ENCODE results near the gene TGFB2.

Gene TGFB2

DNA sequence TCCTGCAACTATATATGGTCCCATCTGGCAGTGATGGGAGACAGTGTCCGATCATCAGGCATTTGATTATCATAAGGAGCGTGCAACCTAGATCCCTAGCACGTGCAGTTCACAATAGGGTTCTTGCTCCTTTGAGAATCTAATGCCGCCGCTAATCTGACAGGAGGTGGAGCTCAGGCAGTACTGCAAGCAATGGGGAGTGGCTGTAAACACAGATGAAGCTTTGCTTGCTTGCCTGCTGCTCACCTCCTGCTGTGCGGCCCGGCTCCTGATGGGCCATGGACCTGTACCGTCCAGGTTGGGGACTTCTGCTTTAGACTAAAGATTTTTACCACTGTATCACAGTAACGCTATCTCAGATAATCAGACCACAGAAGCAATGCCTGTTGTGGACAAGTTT lies 63.8 kb downstream of the TGFB2 start:
- no peaks in the 10 kb centered on the region for H3K27me3 ChIP-seq (ENCODE audit: insufficient read depth, poor library complexity, severe bottlenecking)
- H3K27ac ChIP-seq (replicated peaks) = no peak overlapping the region
- no peak overlapping the region for H3K4me3 ChIP-seq (replicated peaks; ENCODE audit: insufficient read depth, low read length)
- TF ChIP-seq, protein P1, sequence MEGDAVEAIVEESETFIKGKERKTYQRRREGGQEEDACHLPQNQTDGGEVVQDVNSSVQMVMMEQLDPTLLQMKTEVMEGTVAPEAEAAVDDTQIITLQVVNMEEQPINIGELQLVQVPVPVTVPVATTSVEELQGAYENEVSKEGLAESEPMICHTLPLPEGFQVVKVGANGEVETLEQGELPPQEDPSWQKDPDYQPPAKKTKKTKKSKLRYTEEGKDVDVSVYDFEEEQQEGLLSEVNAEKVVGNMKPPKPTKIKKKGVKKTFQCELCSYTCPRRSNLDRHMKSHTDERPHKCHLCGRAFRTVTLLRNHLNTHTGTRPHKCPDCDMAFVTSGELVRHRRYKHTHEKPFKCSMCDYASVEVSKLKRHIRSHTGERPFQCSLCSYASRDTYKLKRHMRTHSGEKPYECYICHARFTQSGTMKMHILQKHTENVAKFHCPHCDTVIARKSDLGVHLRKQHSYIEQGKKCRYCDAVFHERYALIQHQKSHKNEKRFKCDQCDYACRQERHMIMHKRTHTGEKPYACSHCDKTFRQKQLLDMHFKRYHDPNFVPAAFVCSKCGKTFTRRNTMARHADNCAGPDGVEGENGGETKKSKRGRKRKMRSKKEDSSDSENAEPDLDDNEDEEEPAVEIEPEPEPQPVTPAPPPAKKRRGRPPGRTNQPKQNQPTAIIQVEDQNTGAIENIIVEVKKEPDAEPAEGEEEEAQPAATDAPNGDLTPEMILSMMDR (IDR thresholded peaks at IDR 0.05; ENCODE audit: insufficient read depth, low read length) = no peak
- TF ChIP-seq GABPA (IDR thresholded peaks at IDR 0.05; ENCODE audit: low read depth) = no peak
- no peak for TF ChIP-seq SPI1 (IDR thresholded peaks at IDR 0.05; ENCODE audit: borderline replicate concordance, low read depth)
- no peak for TF ChIP-seq POLR2AphosphoS5 (IDR thresholded peaks at IDR 0.05; ENCODE audit: low read depth)
- no peak for TF ChIP-seq REST (IDR thresholded peaks at IDR 0.05; ENCODE audit: insufficient replicate concordance, low read depth)
- no peak for DNase-seq (ENCODE audit: low read depth in 1 of 2, low spot score in 1 of 2)

DNA sequence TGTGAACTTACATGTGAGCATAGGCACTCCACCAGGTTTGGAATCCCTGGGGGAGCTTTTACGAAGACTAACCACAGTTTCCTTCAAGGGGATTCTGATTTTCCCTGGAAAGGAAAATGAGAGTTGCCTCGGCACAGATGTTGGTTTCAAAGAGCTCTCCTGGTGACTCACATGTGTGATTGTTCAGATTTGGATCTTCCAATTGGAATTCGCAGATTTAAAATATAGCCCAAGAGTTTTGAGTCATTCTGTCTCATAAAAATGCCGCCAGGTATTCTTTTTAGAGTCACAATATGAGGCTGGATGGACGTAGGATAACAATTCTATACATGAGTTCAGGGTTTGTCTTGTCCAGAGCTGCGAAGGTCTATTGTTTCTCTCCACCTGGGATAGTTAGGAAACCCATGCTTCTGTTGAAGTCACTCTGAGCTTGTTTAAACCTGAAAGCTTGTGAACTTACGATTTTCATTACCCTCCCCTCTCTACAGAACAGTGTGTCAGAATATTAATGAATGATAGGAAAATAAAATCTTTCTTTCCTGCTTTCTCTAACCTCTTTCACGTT lies 64.9 kb downstream of the TGFB2 start:
- no peak for DNase-seq (ENCODE audit: low read depth in 1 of 2, low spot score in 1 of 2)
- H3K4me3 ChIP-seq (replicated peaks; ENCODE audit: insufficient read depth, low read length) = no peak overlapping the region
- TF ChIP-seq, protein P1 (IDR thresholded peaks at IDR 0.05; ENCODE audit: insufficient read depth, low read length) = no peak
- no peak for TF ChIP-seq SPI1 (IDR thresholded peaks at IDR 0.05; ENCODE audit: borderline replicate concordance, low read depth)
- TF ChIP-seq REST (IDR thresholded peaks at IDR 0.05; ENCODE audit: insufficient replicate concordance, low read depth) = no peak
- no peak for TF ChIP-seq GABPA (IDR thresholded peaks at IDR 0.05; ENCODE audit: low read depth)
- TF ChIP-seq POLR2AphosphoS5 (IDR thresholded peaks at IDR 0.05; ENCODE audit: low read depth) = no peak
- H3K27ac ChIP-seq (replicated peaks) = no peak overlapping the region
- no peaks in the 10 kb centered on the region for H3K27me3 ChIP-seq (ENCODE audit: insufficient read depth, poor library complexity, severe bottlenecking)

DNA sequence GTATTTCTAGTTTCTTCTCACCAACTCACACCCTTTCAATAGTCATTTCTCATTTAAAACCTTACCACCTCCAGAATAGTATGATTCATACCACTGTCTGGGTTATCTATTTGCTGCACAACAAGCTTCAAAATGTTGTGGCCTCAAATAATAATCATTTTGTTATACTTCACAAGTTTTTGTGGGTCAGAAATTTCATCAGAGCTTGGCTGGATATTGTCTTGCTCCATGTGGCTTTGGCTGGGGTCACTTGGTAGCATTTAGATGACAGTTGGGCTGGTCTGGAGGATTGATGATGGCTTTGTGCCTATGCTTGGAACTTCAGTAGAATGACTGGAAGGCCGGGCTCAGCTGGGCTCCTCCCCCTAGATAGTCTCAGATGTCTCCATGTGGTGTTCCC lies 66.0 kb downstream of the TGFB2 start:
- Histone ChIP-seq H3K27ac (replicated peaks) (no peak overlapping the region), H3K4me3 (replicated peaks; ENCODE audit: insufficient read depth, low read length) (no peak overlapping the region), H3K27me3 (ENCODE audit: insufficient read depth, poor library complexity, severe bottlenecking) (no peaks in the 10 kb centered on the region)
- no peak for DNase-seq (ENCODE audit: low read depth in 1 of 2, low spot score in 1 of 2)
- TF ChIP-seq GABPA (IDR thresholded peaks at IDR 0.05; ENCODE audit: low read depth) = no peak
- TF ChIP-seq REST (IDR thresholded peaks at IDR 0.05; ENCODE audit: insufficient replicate concordance, low read depth) = no peak
- TF ChIP-seq POLR2AphosphoS5 (IDR thresholded peaks at IDR 0.05; ENCODE audit: low read depth) = no peak
- TF ChIP-seq, protein P1 (IDR thresholded peaks at IDR 0.05; ENCODE audit: insufficient read depth, low read length) = no peak
- no peak for TF ChIP-seq SPI1 (IDR thresholded peaks at IDR 0.05; ENCODE audit: borderline replicate concordance, low read depth)
